ENCODE data around the gene RPL41.

GRCh38 chr12:56145217-56145616, 28.8 kb downstream of the RPL41 start:
- TF ChIP-seq GATA2 (IDR thresholded peaks at IDR 0.05; ENCODE audit: low read depth, low read length) (no peak), GATA3 (IDR thresholded peaks at IDR 0.05; ENCODE audit: low read depth, low read length) (no peak)

Data from SH-SY5Y (cell line).